Measurements from ENCODE around the gene NDST3.
"Not testable (repeated sequence)": the region's sequence is repeated elsewhere in the genome, so short reads cannot be mapped to it uniquely, and the experiment has no call there.

The NDST3 gene

DNA sequence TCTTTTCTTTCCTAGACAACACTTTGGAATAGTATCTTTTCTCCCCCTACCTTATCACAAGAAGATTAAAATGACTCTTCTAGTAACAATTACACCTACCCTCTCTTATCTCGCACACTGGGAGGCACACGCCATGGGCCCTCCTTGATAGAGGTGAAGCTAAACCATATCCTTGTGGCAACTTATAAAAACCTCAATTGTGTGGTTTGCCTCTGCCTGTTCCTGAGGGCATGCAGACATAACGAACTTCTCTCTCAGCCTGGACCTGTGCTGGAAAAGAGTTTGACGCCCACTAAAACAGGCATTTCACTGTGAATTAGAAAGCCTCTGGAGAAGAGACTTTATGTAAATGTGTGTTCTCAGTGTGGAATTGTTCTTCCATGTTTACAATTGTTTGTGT lies 141.2 kb downstream of the NDST3 start:
- DNase-seq: no peak

DNA sequence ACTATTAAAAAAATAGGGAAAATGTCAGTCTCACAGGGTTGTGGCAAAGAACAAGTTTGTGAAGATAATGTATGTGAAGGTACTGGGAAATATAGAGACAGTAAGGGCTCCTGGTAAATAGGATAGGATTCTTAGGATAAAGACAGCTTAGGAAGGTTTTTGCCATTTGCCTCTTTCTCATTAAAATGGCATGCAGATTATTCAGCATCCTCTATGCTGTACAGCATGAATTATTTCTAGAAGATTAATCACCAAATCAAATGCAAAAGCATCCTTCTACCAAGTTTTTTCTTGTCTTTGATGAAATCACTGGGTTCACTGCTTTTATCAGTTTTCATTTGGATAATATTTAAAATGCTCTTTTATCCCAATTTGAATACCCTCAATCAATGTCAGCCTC lies 142.8 kb downstream of the NDST3 start:
- DNase-seq: no peak

DNA sequence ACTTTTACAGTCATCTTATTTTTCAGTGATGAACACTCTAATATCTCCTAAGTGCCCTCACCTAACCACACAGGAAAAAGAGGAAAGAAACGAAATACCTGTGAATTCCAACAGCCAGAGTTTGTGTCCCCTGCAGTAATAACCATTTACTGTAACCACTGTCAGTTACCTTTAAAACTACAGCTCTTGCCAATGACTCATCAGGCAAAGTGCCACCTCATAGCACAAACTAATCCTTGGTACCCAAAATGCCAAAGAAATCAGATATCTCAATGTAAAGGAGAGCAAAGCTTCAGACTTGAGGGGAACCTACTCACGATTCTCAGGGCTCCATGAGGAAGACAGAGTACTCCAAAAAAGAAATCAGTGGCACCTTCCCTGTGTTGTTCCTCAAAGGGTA lies 146.5 kb downstream of the NDST3 start:
- DNase-seq: no peak

DNA sequence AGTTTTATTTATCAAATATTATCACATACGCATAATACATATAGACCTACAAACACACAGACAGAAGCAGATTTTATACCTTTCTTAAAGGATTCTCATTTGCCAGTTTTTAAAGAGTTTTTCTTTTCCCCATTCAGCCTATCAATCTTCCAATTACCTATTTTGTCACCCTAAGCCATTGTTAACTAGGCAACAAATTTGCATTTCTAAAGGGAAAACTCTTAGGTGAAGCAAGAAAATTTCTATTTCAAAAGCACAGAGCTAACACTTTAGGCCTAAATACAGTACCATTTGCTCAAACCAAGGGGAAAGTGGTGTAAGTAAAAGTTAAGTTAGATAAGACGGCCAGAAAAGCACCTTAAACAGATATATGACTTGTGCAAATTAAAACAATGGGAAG lies 156.6 kb downstream of the NDST3 start:
- DNase-seq: no peak

DNA sequence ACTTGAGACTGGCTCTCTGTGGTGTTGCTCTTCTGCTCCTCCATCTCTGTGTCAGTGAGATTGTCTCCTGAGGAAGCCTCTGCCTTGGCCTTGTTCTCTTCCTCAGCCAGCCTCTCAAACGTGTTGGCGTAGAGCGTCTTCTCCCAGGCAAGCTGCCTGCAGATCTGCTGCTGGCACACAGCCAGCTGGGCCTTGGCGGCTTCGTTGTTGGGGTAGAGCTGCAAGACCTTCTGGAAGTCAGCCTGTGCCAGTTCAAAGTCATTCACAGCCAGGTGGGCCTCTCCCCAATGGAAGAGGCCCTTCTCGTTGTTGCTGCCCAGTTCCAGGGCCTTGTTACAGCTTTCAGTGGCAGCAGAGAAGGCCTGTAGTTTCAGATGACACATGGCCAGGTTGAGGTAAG lies 159.1 kb downstream of the NDST3 start:
- no peak for DNase-seq

DNA sequence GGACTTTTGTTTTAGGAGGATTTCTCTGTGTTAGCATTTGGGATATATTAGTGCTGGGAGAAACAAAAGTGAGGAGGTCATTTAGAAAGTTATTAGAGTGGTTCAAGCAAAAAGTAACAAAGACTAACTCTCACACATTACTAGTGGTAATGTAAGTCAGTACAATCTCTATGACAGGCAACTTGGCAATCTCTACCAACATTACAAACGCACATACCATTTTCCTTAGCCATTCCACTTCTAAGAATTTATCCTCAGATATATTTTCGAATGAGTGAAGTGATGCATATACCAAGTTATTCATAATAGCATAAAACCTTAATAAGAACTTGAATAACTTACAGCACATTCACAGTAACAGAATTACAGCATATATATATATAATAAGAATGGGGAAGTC lies 172.3 kb downstream of the NDST3 start:
- DNase-seq: no peak

DNA sequence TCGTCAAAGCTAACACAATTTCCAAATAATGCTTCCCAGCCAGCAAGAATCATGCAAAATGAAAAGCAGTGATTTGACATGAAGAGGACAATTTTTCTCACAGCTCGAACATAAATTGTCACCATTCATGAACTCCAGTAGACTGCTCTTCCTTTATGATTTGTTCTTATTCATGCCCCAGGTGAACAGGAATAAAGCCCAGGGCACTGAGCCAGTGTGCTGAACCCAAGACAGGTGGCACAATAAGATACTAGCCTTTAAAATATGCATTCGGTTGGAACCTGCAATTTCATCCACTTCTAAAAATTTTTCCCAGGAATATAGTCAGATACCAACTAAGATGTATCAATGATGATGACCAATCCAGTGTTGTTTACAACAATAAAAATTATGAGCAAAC lies 178.8 kb downstream of the NDST3 start:
- DNase-seq: no peak

DNA sequence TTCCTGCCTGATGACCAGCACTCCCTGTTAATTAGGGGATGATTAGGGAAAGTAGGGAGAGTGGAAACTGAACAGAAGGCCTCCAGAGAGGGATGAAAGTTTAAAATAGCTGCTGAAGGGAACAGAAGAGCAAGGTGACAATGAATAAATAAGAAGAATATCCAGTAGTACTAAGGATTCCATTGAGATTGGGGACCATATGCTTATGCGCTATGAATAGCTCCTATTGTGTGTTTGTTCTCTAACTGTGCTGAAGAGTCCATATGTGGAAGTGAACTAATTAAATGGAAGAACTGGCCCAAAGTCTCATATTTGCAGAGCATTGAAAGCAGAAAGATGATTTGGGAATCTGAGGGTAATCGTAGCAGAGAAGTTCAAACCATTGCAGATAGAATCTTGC lies 181.5 kb downstream of the NDST3 start:
- DNase-seq: no peak

DNA sequence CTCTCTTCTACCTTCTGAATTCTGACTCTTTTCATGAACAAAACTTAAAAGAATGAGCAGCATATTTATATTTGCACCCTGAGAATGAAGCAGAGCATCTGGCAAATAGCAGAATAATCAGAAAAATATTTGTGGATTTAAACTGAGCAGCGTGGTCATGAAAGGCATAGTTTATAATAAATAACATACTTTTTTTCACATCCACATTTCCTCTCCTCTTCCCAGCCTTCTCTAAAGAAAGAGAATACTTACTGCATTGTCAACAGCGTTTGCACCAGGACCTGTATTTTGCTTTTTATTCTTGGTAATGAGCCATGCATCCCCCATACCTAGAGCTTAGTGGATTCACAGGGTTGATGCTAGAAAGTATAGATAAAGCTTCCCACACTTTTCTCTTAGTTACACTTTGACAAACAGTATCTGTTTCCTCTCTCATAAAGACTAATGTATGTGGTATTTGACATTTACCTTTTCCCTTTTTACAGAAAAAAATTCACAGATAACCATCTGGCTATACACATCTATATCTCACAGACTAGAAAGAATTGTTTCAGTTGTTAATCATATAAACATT lies 187.0 kb downstream of the NDST3 start:
- DNase-seq: no peak

DNA sequence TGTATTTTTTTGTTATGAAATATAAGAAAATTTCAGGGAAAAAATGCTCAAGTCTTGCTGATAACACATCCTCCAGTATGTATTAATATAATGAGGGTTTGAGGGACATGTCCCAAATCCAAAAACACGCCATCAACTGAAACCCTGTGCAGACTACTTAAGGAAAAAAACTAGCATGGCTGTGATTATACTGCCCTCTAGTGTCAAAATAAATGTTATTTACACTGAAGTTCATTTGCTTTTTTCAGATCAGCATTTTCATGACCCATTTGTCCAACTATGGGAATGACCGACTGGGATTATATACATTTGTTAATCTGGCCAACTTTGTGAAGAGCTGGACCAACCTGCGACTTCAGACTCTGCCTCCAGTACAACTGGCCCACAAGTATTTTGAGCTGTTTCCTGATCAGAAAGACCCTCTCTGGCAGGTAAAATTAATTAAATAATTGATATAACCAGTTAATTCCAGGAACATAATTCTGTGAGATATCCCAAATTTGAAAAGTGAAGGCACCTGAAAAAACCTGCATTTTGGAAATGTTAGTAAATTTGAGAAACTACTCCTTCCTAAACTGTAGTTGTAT lies 190.1 kb downstream of the NDST3 start:
- DNase-seq: no peak

DNA sequence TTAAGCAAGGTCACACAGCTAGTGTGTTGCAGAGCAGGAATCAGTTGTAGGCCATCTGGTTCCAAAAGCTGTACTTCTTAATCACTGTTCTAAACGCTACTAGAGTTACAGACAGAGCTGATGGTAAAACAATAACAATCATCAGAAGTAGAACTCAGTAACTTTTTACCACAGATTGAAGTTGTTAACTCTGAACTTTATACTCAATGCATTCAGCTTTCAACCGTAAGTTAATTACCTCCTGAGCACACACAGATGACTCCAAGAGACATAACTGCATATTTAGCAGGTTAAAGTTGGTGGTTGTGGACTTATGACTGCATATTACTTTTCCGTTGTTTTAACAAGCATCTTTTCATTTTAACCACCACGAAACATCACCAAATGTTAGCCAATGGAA lies 191.2 kb downstream of the NDST3 start:
- DNase-seq: no peak

DNA sequence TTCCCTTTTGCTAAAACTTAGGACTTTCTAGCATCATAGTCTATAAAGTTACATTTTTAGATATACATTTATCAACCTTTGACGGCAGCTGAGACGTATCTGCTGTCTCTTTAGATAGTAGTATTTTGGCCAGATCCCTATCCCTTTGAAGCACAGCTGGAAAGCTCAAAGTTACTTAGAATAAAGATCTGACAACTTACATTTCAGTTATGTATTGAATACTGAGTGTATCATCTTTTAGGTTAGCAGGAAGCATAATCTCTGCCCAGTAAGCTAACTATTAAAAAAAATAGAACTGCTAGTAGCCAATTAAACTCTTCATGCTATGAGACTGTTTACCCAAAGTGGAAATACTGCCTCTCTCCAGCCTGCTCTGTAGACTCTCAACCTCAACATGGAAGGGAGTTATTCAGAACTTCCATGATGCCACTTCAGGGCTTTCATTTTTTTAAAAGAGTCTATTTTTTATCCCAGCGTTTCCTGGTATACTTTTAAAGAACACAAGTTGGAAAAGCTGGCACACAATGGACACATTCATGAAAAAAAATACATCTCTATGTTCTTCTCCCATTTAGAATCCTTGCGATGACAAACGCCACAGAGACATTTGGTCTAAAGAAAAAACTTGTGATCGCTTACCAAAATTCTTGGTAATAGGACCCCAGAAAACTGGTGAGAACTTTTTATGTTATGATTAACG lies 192.2 kb downstream of the NDST3 start:
- no peak for DNase-seq

DNA sequence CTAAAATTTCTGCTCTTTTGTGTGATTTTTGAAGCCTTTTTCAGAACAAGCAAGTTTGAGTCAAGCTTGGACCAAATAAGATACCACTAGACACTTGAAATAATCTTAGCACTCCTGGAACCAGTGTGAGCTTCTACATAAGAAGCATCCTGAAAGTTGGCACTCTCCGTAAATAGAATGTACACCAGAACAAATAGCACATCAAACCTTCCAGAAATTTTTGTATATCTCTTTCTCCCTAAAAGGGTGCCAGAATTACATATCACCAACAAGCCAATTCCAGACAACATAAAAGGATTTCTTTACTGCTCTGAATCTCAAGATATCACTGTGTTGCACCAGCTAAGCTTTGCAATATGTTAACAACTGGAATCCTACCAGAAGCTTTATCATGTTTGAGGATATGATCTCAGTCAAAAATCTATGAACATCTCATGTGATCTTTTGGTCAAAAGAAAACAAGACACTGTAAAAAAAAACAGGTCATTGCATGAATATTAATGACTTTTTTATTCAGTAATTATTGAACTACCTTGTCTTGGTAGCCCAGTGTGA lies 201.4 kb downstream of the NDST3 start:
- no peak for DNase-seq

DNA sequence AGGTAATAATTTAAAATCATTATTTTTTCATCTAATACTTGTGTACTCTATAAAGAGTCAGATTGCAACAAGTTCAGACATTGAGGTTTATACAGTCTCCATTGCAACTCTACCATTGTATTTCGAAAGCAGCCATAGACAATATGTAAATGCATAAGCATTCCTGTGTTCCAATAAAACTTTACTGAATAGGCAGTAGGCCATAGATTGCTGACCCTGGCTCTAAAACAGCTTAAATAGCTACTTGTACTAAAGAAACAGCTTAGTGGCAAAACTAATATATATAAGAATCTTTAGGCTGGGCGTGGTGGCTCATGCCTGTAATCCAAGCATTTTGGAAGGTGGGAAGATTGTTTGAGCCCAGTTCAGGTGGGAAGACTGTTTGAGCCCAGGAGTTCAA lies 203.2 kb downstream of the NDST3 start:
- DNase-seq: no peak

DNA sequence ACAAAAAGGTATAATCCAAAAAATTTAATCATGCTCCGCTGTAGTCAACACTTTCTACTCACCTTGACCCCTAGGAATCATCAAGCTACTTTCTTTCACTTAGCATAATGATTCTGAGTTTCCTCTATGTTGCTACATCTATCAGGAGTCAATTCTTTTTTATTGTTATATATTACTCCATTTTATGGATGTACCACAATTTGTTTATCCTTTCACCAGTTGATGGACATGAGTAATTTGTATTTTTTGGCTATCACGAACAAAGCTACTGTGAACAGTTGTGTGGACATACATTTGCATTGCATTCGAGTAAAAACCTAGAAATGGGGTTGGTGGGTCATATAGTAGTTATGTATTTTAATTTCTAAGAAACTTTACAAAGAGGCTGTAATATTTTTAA lies 215.6 kb downstream of the NDST3 start:
- no peak for DNase-seq

DNA sequence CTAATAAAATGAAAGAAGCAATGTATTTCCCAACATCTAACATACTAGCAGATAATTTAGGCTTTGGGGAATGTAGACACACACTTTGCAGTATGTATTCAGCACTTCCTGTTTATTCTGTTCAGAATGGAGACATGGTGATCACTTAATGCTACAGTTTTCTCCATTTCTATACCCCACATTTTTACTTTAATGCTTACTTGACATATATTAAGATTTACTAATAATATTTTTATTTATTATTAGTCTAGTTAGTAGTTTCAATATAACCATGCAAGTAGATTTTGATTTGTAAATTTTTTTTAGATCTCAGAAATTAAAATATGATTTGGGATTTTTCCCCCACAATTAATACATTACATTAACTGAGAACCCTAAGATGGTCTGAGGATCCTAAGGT lies 220.1 kb downstream of the NDST3 start:
- DNase-seq: no peak

DNA sequence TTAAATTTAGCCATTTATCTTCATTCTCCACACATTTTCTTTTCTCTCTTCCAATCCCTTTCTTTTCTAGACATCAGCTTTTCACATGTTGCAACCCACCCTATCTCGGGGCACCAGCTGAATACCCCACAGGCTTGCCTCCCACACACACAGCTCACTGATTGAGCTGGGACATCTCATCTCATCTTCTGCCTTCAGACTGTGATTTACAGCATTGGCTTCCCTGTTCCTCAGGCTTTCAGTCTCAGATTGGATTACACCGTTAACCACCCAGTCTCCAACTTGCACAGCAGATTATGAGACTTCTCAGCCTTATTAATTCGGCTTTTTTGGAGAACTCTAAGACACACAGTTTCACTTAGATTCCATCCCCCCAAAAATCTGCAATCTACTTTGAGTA lies 224.8 kb downstream of the NDST3 start:
- no peak for DNase-seq

DNA sequence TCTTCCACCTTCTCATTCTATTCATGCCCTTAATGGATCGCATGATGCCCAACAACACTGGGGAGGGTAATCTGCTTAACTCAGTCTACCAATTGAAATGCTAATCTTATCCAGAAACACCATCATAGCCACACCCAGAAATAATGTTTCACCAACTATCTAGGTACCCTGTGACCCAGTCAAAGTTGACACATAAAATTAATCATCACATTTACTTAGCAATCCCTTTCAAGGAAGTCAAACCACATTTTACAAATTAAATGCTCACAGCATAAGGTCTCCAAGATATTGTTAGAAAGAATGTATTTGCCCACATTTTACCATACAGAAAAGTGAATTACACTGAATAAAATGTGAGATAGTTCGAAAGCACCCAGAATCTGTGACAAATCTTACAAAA lies 226.0 kb downstream of the NDST3 start:
- no peak for DNase-seq

DNA sequence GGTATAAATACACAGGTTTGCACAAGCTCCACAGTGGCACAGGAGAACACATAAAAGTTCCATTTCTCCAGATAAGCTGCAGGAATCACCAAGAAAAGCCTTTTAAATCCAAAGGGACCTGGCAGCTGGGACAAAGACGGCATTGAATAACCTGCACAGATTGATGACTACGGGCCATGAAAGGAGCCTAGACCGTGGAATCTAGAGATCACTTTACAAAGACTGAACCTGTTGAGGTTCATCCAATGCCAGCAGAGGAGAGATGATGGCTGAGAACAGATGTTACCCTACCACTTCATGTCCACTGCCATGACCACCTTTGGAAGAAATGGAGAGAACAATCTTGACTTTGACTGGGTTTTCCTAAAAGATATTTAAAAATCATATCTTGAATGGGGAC lies 229.8 kb downstream of the NDST3 start:
- no peak for DNase-seq

DNA sequence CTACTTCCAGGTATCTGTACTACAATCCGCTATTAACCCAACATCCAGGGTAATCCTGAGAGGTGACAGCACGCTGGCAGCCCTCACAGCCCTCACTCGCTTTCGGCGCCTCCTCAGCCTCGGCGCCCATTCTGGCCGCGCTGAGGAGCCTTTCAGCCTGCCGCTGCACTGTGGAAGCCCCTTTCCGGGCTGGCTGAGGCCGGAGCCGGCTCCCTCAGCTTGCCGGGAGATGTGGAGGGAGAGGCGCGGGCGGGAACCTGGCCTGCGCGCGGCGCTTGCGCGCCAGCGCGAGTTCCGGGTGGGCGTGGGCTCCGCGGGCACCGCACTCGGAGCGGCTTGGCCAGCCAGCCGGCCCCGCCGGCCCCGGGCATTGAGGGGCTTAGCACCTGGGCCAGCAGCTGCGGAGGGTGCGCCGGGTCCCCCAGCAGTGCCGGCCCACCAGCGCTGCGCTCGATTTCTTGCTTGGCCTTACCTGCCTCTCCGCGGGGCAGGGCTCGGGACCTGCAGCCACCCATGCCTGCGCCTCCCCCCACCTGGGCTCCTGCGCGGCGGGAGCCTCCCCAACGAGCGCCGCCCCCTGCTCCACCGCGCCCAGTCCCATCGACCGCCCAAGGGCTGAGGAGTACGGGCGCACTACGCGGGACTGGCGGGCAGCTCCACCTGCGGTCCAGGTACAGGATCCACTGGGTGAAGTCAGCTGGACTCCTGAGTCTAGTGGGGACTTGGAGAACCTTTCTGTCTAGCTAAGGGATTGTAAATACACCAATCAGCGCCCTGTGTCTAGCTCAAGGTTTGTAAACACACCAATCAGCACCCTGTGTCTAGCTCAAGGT lies 231.2 kb downstream of the NDST3 start:
- DNase-seq: peak in 13 of 56 donors; percentile 3 to 29 (median 10)

DNA sequence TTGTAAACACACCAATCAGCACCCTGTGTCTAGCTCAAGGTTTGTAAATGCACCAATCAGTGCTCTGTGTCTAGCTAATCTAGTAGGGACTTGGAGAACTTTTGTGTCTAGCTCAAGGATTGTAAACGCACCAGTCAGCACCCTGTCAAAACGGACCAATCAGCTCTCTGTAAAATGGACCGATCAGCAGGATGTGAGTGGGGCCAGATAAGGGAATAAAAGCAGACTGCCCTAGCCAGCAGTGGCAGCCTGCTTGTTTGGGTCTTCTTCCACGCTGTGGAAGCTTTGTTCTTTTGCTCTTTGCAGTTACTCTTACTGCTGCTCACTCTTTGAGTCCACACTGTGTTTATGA lies 231.8 kb downstream of the NDST3 start:
- not testable (repeated sequence) for DNase-seq

DNA sequence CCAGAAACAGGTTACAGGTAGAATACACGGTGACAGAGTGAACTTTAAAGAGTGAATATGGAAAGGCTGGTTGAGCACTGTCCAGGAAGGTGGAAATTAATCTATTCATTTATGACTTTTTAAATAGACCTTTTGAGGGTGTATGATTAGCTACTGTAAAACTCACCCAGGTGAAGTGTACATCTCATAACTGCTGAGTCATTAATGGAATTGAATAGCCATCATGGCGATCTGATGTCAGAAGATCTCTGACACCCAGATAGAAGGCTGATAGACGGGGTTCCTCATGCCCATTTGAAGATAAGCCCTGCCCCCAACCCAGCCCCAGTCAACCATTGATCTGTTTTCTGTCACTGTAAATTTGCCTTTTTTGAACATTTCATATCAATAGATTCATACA lies 234.5 kb downstream of the NDST3 start:
- no peak for DNase-seq

Data from nucleus accumbens (tissue), 56 donors.